Panc1 (cell line): ENCODE data around the gene ZNF622.

ENCODE experiments used
- POLR2AphosphoS5 ChIP-seq: IDR thresholded peaks from 2 replicates; pipeline ENCODE4 v1.6.1; 2012; ENCODE audit warnings: mild to moderate bottlenecking, low read depth, low read length, moderate library complexity
- TCF7L2 ChIP-seq: IDR thresholded peaks from 2 replicates; pipeline ENCODE4 v1.6.1; 2011; ENCODE audit warnings: mild to moderate bottlenecking, low read depth, low read length, inconsistent platforms
- TF ChIP-seq, protein P1 (sequence below): fragments of 450-650 bp; IDR thresholded peaks from 2 replicates; pipeline ENCODE4 v1.5.1; 2017; ENCODE audit warnings: mild to moderate bottlenecking
- TF ChIP-seq, protein P2 (sequence below), 2 experiments: IDR thresholded peaks; 2 replicates each; pipeline ENCODE4 v1.6.1; 2011 to 2012; ENCODE audit warnings: low read depth in 2 of 2, control low read depth in 1 of 2, low read length in 1 of 2, mild to moderate bottlenecking in 1 of 2, moderate library complexity in 1 of 2; ENCODE audit not compliant: insufficient read depth in 1 of 2

DNA sequence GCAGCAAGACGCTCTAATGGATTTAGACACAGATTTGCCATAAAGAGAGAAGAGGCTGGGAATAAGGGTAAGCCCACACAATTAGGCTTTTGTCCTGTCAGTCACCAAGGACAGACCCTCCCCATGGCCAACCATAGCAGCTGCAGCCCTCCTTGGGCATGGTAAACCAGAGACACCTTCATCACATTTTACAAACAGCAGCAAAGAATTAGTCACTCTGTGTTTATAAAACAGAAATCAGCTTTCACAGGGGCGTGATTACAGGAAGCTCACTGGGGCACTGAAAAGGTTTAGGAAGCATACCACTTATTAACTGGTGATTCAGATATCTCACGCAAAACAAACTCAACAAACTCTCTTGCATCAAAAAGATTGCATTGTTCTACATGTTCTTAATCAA lies 37.3 kb upstream of the ZNF622 start:
- TF ChIP-seq, protein P1, sequence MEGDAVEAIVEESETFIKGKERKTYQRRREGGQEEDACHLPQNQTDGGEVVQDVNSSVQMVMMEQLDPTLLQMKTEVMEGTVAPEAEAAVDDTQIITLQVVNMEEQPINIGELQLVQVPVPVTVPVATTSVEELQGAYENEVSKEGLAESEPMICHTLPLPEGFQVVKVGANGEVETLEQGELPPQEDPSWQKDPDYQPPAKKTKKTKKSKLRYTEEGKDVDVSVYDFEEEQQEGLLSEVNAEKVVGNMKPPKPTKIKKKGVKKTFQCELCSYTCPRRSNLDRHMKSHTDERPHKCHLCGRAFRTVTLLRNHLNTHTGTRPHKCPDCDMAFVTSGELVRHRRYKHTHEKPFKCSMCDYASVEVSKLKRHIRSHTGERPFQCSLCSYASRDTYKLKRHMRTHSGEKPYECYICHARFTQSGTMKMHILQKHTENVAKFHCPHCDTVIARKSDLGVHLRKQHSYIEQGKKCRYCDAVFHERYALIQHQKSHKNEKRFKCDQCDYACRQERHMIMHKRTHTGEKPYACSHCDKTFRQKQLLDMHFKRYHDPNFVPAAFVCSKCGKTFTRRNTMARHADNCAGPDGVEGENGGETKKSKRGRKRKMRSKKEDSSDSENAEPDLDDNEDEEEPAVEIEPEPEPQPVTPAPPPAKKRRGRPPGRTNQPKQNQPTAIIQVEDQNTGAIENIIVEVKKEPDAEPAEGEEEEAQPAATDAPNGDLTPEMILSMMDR = no peak
- TF ChIP-seq TCF7L2 (no peak), POLR2AphosphoS5 (no peak)
- TF ChIP-seq, protein P2, sequence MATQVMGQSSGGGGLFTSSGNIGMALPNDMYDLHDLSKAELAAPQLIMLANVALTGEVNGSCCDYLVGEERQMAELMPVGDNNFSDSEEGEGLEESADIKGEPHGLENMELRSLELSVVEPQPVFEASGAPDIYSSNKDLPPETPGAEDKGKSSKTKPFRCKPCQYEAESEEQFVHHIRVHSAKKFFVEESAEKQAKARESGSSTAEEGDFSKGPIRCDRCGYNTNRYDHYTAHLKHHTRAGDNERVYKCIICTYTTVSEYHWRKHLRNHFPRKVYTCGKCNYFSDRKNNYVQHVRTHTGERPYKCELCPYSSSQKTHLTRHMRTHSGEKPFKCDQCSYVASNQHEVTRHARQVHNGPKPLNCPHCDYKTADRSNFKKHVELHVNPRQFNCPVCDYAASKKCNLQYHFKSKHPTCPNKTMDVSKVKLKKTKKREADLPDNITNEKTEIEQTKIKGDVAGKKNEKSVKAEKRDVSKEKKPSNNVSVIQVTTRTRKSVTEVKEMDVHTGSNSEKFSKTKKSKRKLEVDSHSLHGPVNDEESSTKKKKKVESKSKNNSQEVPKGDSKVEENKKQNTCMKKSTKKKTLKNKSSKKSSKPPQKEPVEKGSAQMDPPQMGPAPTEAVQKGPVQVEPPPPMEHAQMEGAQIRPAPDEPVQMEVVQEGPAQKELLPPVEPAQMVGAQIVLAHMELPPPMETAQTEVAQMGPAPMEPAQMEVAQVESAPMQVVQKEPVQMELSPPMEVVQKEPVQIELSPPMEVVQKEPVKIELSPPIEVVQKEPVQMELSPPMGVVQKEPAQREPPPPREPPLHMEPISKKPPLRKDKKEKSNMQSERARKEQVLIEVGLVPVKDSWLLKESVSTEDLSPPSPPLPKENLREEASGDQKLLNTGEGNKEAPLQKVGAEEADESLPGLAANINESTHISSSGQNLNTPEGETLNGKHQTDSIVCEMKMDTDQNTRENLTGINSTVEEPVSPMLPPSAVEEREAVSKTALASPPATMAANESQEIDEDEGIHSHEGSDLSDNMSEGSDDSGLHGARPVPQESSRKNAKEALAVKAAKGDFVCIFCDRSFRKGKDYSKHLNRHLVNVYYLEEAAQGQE (IDR thresholded peaks at IDR 0.05; ENCODE audit: insufficient read depth in 1 of 2, low read depth in 2 of 2, low read length in 1 of 2) = no peak
